OCI-LY1 (cell line): Measurements from ENCODE around the gene HDAC3.

ENCODE experiments used
- H2AFZ ChIP-seq: fragments of 200-600 bp; sonication (generic), shearing (Covaris generic); 2 replicates; pipeline ENCODE4 v1.6.0; 2014; ENCODE audit warnings: antibody characterized with exemption, mild to moderate bottlenecking, low read length
- H3F3A ChIP-seq: fragments of 200-600 bp; sonication (generic), shearing (Covaris generic); 2 replicates; pipeline ENCODE4 v1.6.0; 2014; ENCODE audit warnings: mild to moderate bottlenecking, antibody characterized with exemption, low read length, moderate library complexity; ENCODE audit not compliant: insufficient read depth
- H3K27ac ChIP-seq: fragments of 200-600 bp; sonication (generic); 2 replicates; pipeline ENCODE4 v1.5.1; 2014; ENCODE audit warnings: low read length, mixed run types, mild to moderate bottlenecking, low read depth; ENCODE audit not compliant: poor library complexity, severe bottlenecking
- H3K27me3 ChIP-seq: fragments of 200-600 bp; sonication (generic); 2 replicates; pipeline ENCODE4 v1.6.0; 2014; ENCODE audit warnings: antibody characterized with exemption, mild to moderate bottlenecking, low read length, moderate library complexity; ENCODE audit not compliant: insufficient read depth
- H3K36me3 ChIP-seq: fragments of 200-600 bp; sonication (generic); 2 replicates; pipeline ENCODE4 v1.6.1; 2014; ENCODE audit warnings: mild to moderate bottlenecking, antibody characterized with exemption, low read length, moderate library complexity, mixed read lengths; ENCODE audit not compliant: insufficient read depth
- H3K4me1 ChIP-seq: fragments of 200-600 bp; sonication (generic); 2 replicates; pipeline ENCODE4 v1.5.1; 2014; ENCODE audit warnings: mild to moderate bottlenecking, low read length, moderate library complexity; ENCODE audit not compliant: insufficient read depth, severe bottlenecking
- H3K4me2 ChIP-seq: fragments of 200-600 bp; sonication (generic), shearing (Covaris generic); 2 replicates; pipeline ENCODE4 v1.6.1; 2014; ENCODE audit warnings: low read length
- H3K4me3 ChIP-seq: fragments of 200-600 bp; sonication (generic); 2 replicates; pipeline ENCODE4 v1.5.1; 2014; ENCODE audit warnings: low read length, low read depth, mild to moderate bottlenecking, mixed read lengths; ENCODE audit not compliant: poor library complexity, severe bottlenecking
- H3K79me2 ChIP-seq: fragments of 200-600 bp; shearing (Covaris generic); 2 replicates; pipeline ENCODE4 v1.6.1; 2016; ENCODE audit warnings: mixed run types, low read length, mixed read lengths; ENCODE audit not compliant: insufficient read depth
- H3K9ac ChIP-seq: fragments of 200-600 bp; sonication (generic), shearing (Covaris generic); 2 replicates; pipeline ENCODE4 v1.6.1; 2014; ENCODE audit warnings: mild to moderate bottlenecking, low read length, mixed read lengths
- H3K9me2 ChIP-seq: fragments of 200-600 bp; sonication (generic), shearing (Covaris generic); 2 replicates; pipeline ENCODE4 v1.6.1; 2014; ENCODE audit warnings: low read depth, mild to moderate bottlenecking, low read length, mixed read lengths
- H3K9me3 ChIP-seq: fragments of 200-600 bp; shearing (Covaris generic); 2 replicates; pipeline ENCODE4 v1.6.1; 2014; ENCODE audit warnings: low read length, mixed read lengths
- H4K20me1 ChIP-seq: fragments of 200-600 bp; sonication (generic), shearing (Covaris generic); 2 replicates; pipeline ENCODE4 v1.6.0; 2016; ENCODE audit warnings: mild to moderate bottlenecking, low read length; ENCODE audit not compliant: insufficient read depth
- EZH2 ChIP-seq: fragments of 200-600 bp; sonication (generic), shearing (Covaris generic); IDR thresholded peaks from 2 replicates; pipeline ENCODE4 v1.8.0; 2017; ENCODE audit warnings: borderline replicate concordance, mixed run types, mild to moderate bottlenecking, antibody characterized with exemption, low read length, moderate library complexity, mixed read lengths
- TF ChIP-seq, protein P1 (sequence below): fragments of 200-600 bp; sonication (generic), shearing (Covaris generic); IDR thresholded peaks from 2 replicates; pipeline ENCODE4 v1.5.1; 2017; ENCODE audit warnings: mild to moderate bottlenecking, antibody characterized with exemption, low read length, moderate library complexity, mixed read lengths

Gene HDAC3

DNA sequence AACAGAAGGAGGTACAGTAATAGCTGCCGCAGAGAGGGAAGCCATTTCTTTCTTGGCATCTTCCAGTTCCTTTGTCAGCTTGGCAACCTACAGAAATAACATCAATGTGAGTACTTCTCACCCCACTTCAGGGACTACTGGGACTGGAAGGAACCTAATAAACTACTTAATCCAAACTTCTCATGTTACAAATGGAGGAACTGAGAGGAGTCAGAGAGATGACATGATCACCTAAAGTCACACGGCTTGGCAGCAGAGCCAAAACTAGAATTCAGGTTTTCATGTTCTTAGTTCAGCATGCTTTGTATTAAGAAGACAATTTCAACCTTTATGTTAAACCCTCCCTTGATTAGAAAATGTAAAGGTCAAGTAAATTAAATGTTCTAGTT lies 62.5 kb downstream of the HDAC3 start:
- H3K36me3 ChIP-seq, result peaks cover 80% of the 10 kb centered on the region
- no peak overlapping the region for H3K4me2 ChIP-seq
- no peaks in the 10 kb centered on the region for H3F3A ChIP-seq
- no peaks in the 10 kb centered on the region for H3K9me3 ChIP-seq
- no peaks in the 10 kb centered on the region for H3K27me3 ChIP-seq
- no peaks in the 10 kb centered on the region for H3K79me2 ChIP-seq
- no peak overlapping the region for H2AFZ ChIP-seq
- TF ChIP-seq EZH2, result no peak
- TF ChIP-seq, protein P1, sequence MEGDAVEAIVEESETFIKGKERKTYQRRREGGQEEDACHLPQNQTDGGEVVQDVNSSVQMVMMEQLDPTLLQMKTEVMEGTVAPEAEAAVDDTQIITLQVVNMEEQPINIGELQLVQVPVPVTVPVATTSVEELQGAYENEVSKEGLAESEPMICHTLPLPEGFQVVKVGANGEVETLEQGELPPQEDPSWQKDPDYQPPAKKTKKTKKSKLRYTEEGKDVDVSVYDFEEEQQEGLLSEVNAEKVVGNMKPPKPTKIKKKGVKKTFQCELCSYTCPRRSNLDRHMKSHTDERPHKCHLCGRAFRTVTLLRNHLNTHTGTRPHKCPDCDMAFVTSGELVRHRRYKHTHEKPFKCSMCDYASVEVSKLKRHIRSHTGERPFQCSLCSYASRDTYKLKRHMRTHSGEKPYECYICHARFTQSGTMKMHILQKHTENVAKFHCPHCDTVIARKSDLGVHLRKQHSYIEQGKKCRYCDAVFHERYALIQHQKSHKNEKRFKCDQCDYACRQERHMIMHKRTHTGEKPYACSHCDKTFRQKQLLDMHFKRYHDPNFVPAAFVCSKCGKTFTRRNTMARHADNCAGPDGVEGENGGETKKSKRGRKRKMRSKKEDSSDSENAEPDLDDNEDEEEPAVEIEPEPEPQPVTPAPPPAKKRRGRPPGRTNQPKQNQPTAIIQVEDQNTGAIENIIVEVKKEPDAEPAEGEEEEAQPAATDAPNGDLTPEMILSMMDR, result no peak
- H4K20me1 ChIP-seq, result no peaks in the 10 kb centered on the region
- H3K27ac ChIP-seq, result no peak overlapping the region
- no peak overlapping the region for H3K4me3 ChIP-seq
- peaks cover 9% of the 10 kb centered on the region for H3K4me1 ChIP-seq
- no peak overlapping the region for H3K9ac ChIP-seq
- H3K9me2 ChIP-seq, result no peaks in the 10 kb centered on the region

DNA sequence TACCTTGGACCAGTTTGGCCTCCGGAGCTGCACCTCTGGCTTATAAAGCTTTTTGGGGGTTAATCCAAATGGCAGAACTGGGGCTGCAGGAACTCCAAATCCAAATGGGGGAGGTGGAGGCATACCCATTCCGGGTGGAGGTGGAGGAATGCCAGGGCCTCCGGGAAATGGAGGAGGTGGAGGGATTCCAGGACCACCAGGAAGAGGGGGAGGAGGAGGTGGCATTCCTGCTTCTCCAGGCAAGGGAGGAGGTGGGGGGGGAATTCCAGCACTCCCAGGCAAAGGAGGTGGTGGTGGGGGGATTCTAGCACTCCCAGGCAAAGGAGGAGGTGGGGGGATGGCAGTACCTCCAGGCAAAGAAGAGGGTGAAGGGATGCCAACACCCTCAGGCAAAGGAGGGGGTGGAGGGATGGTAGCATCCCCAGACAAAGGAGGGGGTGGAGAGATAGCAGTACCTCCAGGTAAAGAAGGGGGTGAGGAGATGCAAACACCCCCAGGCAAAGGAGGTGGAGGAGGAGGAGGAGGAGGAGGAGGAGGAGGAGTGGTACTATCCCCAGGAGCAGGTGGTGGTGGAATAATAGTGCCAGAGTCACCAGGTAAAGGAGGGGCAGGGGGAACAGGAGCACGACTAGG lies 63.0 kb downstream of the HDAC3 start:
- Histone ChIP-seq H3K9me3 (no peaks in the 10 kb centered on the region), H3K27me3 (no peaks in the 10 kb centered on the region), H3K9ac (no peak overlapping the region), H3K79me2 (no peaks in the 10 kb centered on the region), H3K4me1 (peaks cover 9% of the 10 kb centered on the region), H3K9me2 (no peaks in the 10 kb centered on the region), H3K4me2 (no peak overlapping the region), H3K27ac (no peak overlapping the region), H3K4me3 (no peak overlapping the region), H3F3A (no peaks in the 10 kb centered on the region), H4K20me1 (no peaks in the 10 kb centered on the region), H2AFZ (no peak overlapping the region), H3K36me3 (peaks cover 76% of the 10 kb centered on the region)
- TF ChIP-seq, protein P1, result no peak
- no peak for TF ChIP-seq EZH2
